Measurements from ENCODE around the gene NF1.

DNA sequence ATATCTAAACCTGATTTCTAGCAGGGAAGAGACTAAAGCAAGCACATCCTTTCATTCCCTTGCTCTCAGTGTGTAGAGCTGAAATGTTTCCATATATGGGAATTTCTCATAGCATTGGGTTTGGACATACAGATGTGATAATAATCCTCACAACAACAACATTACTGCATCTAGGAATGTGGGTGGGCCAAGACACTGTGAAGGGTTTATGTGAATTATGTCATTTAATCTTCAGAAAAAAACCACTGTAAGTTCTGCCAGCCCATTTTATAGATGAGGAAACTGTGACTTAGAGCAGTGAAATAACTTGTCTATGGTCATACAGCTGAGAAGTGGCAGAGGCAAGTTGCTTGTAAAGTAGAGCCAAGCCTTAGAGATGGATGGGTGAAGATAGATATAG lies 197.0 kb downstream of the NF1 start:
- TF ChIP-seq POLR2AphosphoS5 (IDR thresholded peaks at IDR 0.05; ENCODE audit: insufficient read depth in 1 of 2, low read depth in 1 of 2) (no peak), POLR2A (IDR thresholded peaks at IDR 0.05) (no peak)
- TF ChIP-seq, protein P1, sequence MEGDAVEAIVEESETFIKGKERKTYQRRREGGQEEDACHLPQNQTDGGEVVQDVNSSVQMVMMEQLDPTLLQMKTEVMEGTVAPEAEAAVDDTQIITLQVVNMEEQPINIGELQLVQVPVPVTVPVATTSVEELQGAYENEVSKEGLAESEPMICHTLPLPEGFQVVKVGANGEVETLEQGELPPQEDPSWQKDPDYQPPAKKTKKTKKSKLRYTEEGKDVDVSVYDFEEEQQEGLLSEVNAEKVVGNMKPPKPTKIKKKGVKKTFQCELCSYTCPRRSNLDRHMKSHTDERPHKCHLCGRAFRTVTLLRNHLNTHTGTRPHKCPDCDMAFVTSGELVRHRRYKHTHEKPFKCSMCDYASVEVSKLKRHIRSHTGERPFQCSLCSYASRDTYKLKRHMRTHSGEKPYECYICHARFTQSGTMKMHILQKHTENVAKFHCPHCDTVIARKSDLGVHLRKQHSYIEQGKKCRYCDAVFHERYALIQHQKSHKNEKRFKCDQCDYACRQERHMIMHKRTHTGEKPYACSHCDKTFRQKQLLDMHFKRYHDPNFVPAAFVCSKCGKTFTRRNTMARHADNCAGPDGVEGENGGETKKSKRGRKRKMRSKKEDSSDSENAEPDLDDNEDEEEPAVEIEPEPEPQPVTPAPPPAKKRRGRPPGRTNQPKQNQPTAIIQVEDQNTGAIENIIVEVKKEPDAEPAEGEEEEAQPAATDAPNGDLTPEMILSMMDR (IDR thresholded peaks at IDR 0.05), result no peak
